GM13976 (cell line): ENCODE results near the gene SERPINE1.

Experiments used
- DNase-seq: peaks from one replicate; pipeline ENCODE4 v3.0.0; 2012; ENCODE audit warnings: low spot score
- CTCF ChIP-seq: IDR thresholded peaks from 2 replicates; pipeline ENCODE4 v1.5.1; 2012; ENCODE audit warnings: borderline replicate concordance, mild to moderate bottlenecking; ENCODE audit not compliant: insufficient read depth; ENCODE audit errors: extremely low read depth, missing control alignments, control extremely low read depth
- in situ Hi-C: fragments of 300-500 bp; cut with MboI; formaldehyde crosslinking; loops from one replicate; pipeline ENCODE4 v1.12.0; 2022; ENCODE audit warnings: low sequenced_read_pairs, mixed read lengths, inconsistent platforms; ENCODE audit not compliant: unreplicated experiment

Gene SERPINE1

GRCh38 chr7:101126651-101127459, at the start of gene SERPINE1:
SERPINE1 (plus strand) TSS chr7:101127104; CDS start chr7:101128394, 1,290 bp downstream.
- peak; percentile 85 for DNase-seq
- in situ Hi-C loops, result no loop called here
- TF ChIP-seq CTCF, result peak; percentile 7

GRCh38 chr7:101077303-101078086, 49.4 kb upstream of the SERPINE1 start:
- DNase-seq, result peak; percentile 85
- peak; percentile 97 for TF ChIP-seq CTCF
- in situ Hi-C loops, result no loop called here

- no peak for DNase-seq
- in situ Hi-C loops, result no loop called here
- no peak for TF ChIP-seq CTCF
These were observed 45.5 kb upstream of the SERPINE1 start for GRCh38 chr7:101081432-101081831.

- TF ChIP-seq CTCF, result no peak
- no peak for DNase-seq
- in situ Hi-C loops, result no loop called here
These were observed 42.1 kb upstream of the SERPINE1 start for GRCh38 chr7:101084865-101085161.

GRCh38 chr7:101085162-101085964, 41.5 kb upstream of the SERPINE1 start, which contains the start of gene TRIM56:
TRIM56 (plus strand) TSS chr7:101085481; CDS start chr7:101087313, 1,832 bp downstream.
- DNase-seq, result peak; percentile 95
- in situ Hi-C loops, result no loop called here

More at GRCh38 chr7:101085162-101085964, 41.5 kb upstream of the SERPINE1 start, which contains the start of gene TRIM56:
- no peak for TF ChIP-seq CTCF
